Esophagus muscularis mucosa (tissue), 4 donors: ENCODE measurements around the gene SRGAP3. TPM values are rescaled to one million over a fixed set of nuclear protein-coding genes. Genes with fewer than 3 reads are reported as not detected.

Source experiments
- DNase-seq: peaks from one replicate; pipeline ENCODE4 v3.0.0-alpha.2; 2017; ENCODE audit errors: extremely low spot score
- H3K27ac ChIP-seq, 4 donors: fragments of 200-600 bp; sonication (generic); replicated peaks in 1 of 4; 1 replicate in 3 of 4; 2 replicates in 1 of 4; pipeline ENCODE4 v1.5.1; 2016 to 2019; ENCODE audit warnings: mild to moderate bottlenecking in 1 of 4
- H3K27me3 ChIP-seq, 4 donors: fragments of 200-600 bp; sonication (generic); one replicate each; pipeline versions ENCODE4 v1.5.1 to v1.6.0; 2016 to 2019
- H3K36me3 ChIP-seq, 4 donors: fragments of 200-600 bp; sonication (generic); one replicate each; pipeline ENCODE4 v1.5.1; 2016 to 2019
- H3K4me1 ChIP-seq, 4 donors: fragments of 200-600 bp; sonication (generic); one replicate each; pipeline ENCODE4 v1.5.1; 2016 to 2019
- H3K4me3 ChIP-seq, 4 donors: fragments of 200-600 bp; sonication (generic); 1 replicate in 2 of 4; 2 replicates in 2 of 4; pipeline ENCODE4 v1.5.1; 2016 to 2019; ENCODE audit warnings: mild to moderate bottlenecking in 4 of 4, moderate library complexity in 1 of 4
- H3K9me3 ChIP-seq, 4 donors: fragments of 200-600 bp; sonication (generic); 1 replicate in 3 of 4; 2 replicates in 1 of 4; pipeline ENCODE4 v1.5.1; 2016 to 2019
- CTCF ChIP-seq, 3 experiments: fragments of 200-600 bp in 2 of 3; fragments of 450-650 bp in 1 of 3; sonication (generic) in 2 of 3; IDR thresholded peaks; one replicate each; pipeline ENCODE4 v1.5.1; 2017 to 2019; ENCODE audit warnings: antibody characterized with exemption in 3 of 3, mild to moderate bottlenecking in 2 of 3, moderate library complexity in 1 of 3
- EP300 ChIP-seq: sonication (generic); formaldehyde crosslinking; IDR thresholded peaks from one replicate; pipeline ENCODE4 v1.6.1; 2017; ENCODE audit warnings: antibody characterized with exemption
- POLR2A ChIP-seq: fragments of 450-650 bp; IDR thresholded peaks from one replicate; pipeline ENCODE4 v1.6.1; 2017; ENCODE audit warnings: antibody characterized with exemption, moderate library complexity, mild to moderate bottlenecking, low read depth
- POLR2AphosphoS5 ChIP-seq, 2 donors: sonication (generic); formaldehyde crosslinking; IDR thresholded peaks; one replicate each; pipeline ENCODE4 v1.6.1; 2017; ENCODE audit warnings: antibody characterized with exemption in 2 of 2
- WGBS: methylation state at CpG from one replicate; pipeline ENCODE4 v1.1.5; 2018; 5-methylcytosine and 5-hydroxymethylcytosine counted together
- intact Hi-C: fragments of 100-400 bp; cut with DNase I; formaldehyde crosslinking; loops from one replicate; pipeline ENCODE4 v1.15.1; 2023
- total RNA-seq, 4 donors: library from RNA; depleted of rRNA; stranded (reverse); fragments of >200 nt; gene quantifications; one replicate each; pipeline versions ENCODE4 v1.1.0 to v1.2.1, GENCODE V29; 2016

The SRGAP3 gene
- total RNA-seq, 4 donors from 2014 or later, result 2.4 to 8.6 (median 3.1) TPM

GRCh38 chr3:9180764-9181117, 68.7 kb downstream of the SRGAP3 start:
- 56% methylated on average over 4 of the region's 6 CpGs for WGBS
- no peak for DNase-seq
- H3K9me3 ChIP-seq, result no peaks in the 10 kb centered on the region
- TF ChIP-seq CTCF (IDR thresholded peaks at IDR 0.05), result no peak
- no peaks in the 10 kb centered on the region for H3K36me3 ChIP-seq
- H3K27me3 ChIP-seq, result no peaks in the 10 kb centered on the region
- H3K4me3 ChIP-seq, result no peak overlapping the region
- intact Hi-C loops, result no loop called here
- H3K27ac ChIP-seq, result no peak overlapping the region
- H3K4me1 ChIP-seq, result peaks cover 0 to 6% (median 5%) of the 10 kb centered on the region in 4 donors

- Histone ChIP-seq H3K4me1 (peaks cover 0 to 6% (median 5%) of the 10 kb centered on the region in 4 donors), H3K4me3 (no peak overlapping the region), H3K27me3 (no peaks in the 10 kb centered on the region), H3K27ac (no peak overlapping the region), H3K36me3 (no peaks in the 10 kb centered on the region), H3K9me3 (no peaks in the 10 kb centered on the region)
- 79% methylated on average over 16 of the region's 17 CpGs for WGBS
- intact Hi-C loops, result no loop called here
- no peak for DNase-seq
- TF ChIP-seq EP300, result no peak
- TF ChIP-seq POLR2A, result no peak
- TF ChIP-seq POLR2AphosphoS5 (IDR thresholded peaks at IDR 0.05), result no peak
- TF ChIP-seq CTCF (IDR thresholded peaks at IDR 0.05), result no peak
Observed at GRCh38 chr3:9179826-9180763, 69.4 kb downstream of the SRGAP3 start.

GRCh38 chr3:9178697-9179096, 70.7 kb downstream of the SRGAP3 start:
- no peak overlapping the region for H3K4me3 ChIP-seq
- no peaks in the 10 kb centered on the region for H3K27me3 ChIP-seq
- TF ChIP-seq CTCF (IDR thresholded peaks at IDR 0.05) (no peak), POLR2A (no peak), POLR2AphosphoS5 (IDR thresholded peaks at IDR 0.05) (no peak), EP300 (no peak)
- no peaks in the 10 kb centered on the region for H3K36me3 ChIP-seq
- DNase-seq, result no peak
- no peaks in the 10 kb centered on the region for H3K9me3 ChIP-seq
- no peak overlapping the region for H3K27ac ChIP-seq
- intact Hi-C loops, result no loop called here
- peaks cover 0 to 6% (median 5%) of the 10 kb centered on the region in 4 donors for H3K4me1 ChIP-seq
- WGBS, result 86% methylated on average over 6 of the region's 6 CpGs

GRCh38 chr3:9175421-9175820, 74.0 kb downstream of the SRGAP3 start:
- 83% methylated on average over 5 of the region's 5 CpGs for WGBS
- intact Hi-C loops, result no loop called here
- H3K4me3 ChIP-seq, result no peak overlapping the region

More at GRCh38 chr3:9175421-9175820, 74.0 kb downstream of the SRGAP3 start:
- peaks cover 0 to 5% (median 0%) of the 10 kb centered on the region in 4 donors for H3K4me1 ChIP-seq
- H3K27ac ChIP-seq, result no peak overlapping the region
- TF ChIP-seq POLR2A (no peak), CTCF (IDR thresholded peaks at IDR 0.05) (no peak), POLR2AphosphoS5 (IDR thresholded peaks at IDR 0.05) (no peak)
- no peaks in the 10 kb centered on the region for H3K9me3 ChIP-seq
- DNase-seq, result no peak
- no peaks in the 10 kb centered on the region for H3K27me3 ChIP-seq
- no peaks in the 10 kb centered on the region for H3K36me3 ChIP-seq
